Muscle layer of duodenum (tissue), 2 donors: ENCODE results near the gene FAHD1.

Experiments used
- H3K27ac ChIP-seq: one replicate; pipeline ENCODE4 v1.7.0; 2013; ENCODE audit warnings: mild to moderate bottlenecking, low read length
- H3K27me3 ChIP-seq: one replicate; pipeline ENCODE4 v1.7.0; 2013; ENCODE audit warnings: low read depth, mild to moderate bottlenecking, control low read depth, low read length
- H3K36me3 ChIP-seq, 2 donors: one replicate each; pipeline ENCODE4 v1.7.0; 2013; ENCODE audit warnings: low read length in 2 of 2, control low read depth in 1 of 2, mild to moderate bottlenecking in 1 of 2; ENCODE audit not compliant: insufficient read depth in 2 of 2, control insufficient read depth in 1 of 2
- H3K4me1 ChIP-seq, 2 donors: one replicate each; pipeline ENCODE4 v1.7.0; 2013; ENCODE audit warnings: low read length in 2 of 2, mild to moderate bottlenecking in 2 of 2, control low read depth in 1 of 2, moderate library complexity in 1 of 2; ENCODE audit not compliant: insufficient read depth in 2 of 2, control insufficient read depth in 1 of 2
- H3K4me3 ChIP-seq, 2 donors: one replicate each; pipeline ENCODE4 v1.7.0; 2013; ENCODE audit warnings: low read length in 2 of 2, low read depth in 1 of 2, mild to moderate bottlenecking in 1 of 2
- H3K9me3 ChIP-seq, 2 donors: one replicate each; pipeline ENCODE4 v1.7.0; 2013; ENCODE audit warnings: low read length in 2 of 2, control low read depth in 1 of 2, mild to moderate bottlenecking in 1 of 2; ENCODE audit not compliant: control insufficient read depth in 1 of 2
- donor health status: healthy.

The FAHD1 gene

GRCh38 chr16:1819611-1820010 is 7.4 kb upstream of the FAHD1 start:
- Histone ChIP-seq H3K27ac (no peak overlapping the region), H3K9me3 (no peaks in the 10 kb centered on the region), H3K36me3 (peaks cover 17 to 74% of the 10 kb centered on the region in 2 donors), H3K27me3 (no peaks in the 10 kb centered on the region), H3K4me3 (no peak overlapping the region), H3K4me1 (peaks cover 0 to 10% of the 10 kb centered on the region in 2 donors)

GRCh38 chr16:1820096-1820945 is 6.7 kb upstream of the FAHD1 start:
- Histone ChIP-seq H3K4me1 (peaks cover 2 to 17% of the 10 kb centered on the region in 2 donors), H3K27me3 (no peaks in the 10 kb centered on the region), H3K9me3 (no peaks in the 10 kb centered on the region), H3K36me3 (peaks cover 12 to 68% of the 10 kb centered on the region in 2 donors), H3K4me3 (no peak overlapping the region), H3K27ac (no peak overlapping the region)

GRCh38 chr16:1820946-1821290 is 6.1 kb upstream of the FAHD1 start:
- H3K36me3 ChIP-seq, result peaks cover 11 to 65% of the 10 kb centered on the region in 2 donors
- no peaks in the 10 kb centered on the region for H3K9me3 ChIP-seq
- H3K4me1 ChIP-seq, result peaks cover 3 to 23% of the 10 kb centered on the region in 2 donors
- no peak overlapping the region for H3K27ac ChIP-seq
- H3K4me3 ChIP-seq, result no peak overlapping the region
- no peaks in the 10 kb centered on the region for H3K27me3 ChIP-seq

- H3K9me3 ChIP-seq, result no peaks in the 10 kb centered on the region
- H3K4me3 ChIP-seq, result no peak overlapping the region
- peaks cover 4 to 55% of the 10 kb centered on the region in 2 donors for H3K36me3 ChIP-seq
- peaks cover 3 to 23% of the 10 kb centered on the region in 2 donors for H3K4me1 ChIP-seq
- no peaks in the 10 kb centered on the region for H3K27me3 ChIP-seq
- H3K27ac ChIP-seq, result no peak overlapping the region
These were observed 5.0 kb upstream of the FAHD1 start for GRCh38 chr16:1821861-1822611.

- Histone ChIP-seq H3K9me3 (no peaks in the 10 kb centered on the region), H3K4me3 (no peak overlapping the region), H3K27ac (no peak overlapping the region), H3K4me1 (peaks cover 3 to 26% of the 10 kb centered on the region in 2 donors), H3K36me3 (peaks cover 4 to 47% of the 10 kb centered on the region in 2 donors), H3K27me3 (no peaks in the 10 kb centered on the region)
These were observed 4.2 kb upstream of the FAHD1 start for GRCh38 chr16:1822801-1823200.

- Histone ChIP-seq H3K4me3 (no peak overlapping the region), H3K27ac (no peak overlapping the region), H3K9me3 (no peaks in the 10 kb centered on the region), H3K27me3 (no peaks in the 10 kb centered on the region), H3K36me3 (peaks cover 4 to 38% of the 10 kb centered on the region in 2 donors), H3K4me1 (peaks cover 11 to 37% of the 10 kb centered on the region in 2 donors)
These were observed 3.2 kb upstream of the FAHD1 start for GRCh38 chr16:1823821-1824220.

- no peaks in the 10 kb centered on the region for H3K9me3 ChIP-seq
- peaks cover 17 to 52% of the 10 kb centered on the region in 2 donors for H3K4me1 ChIP-seq
- no peaks in the 10 kb centered on the region for H3K27me3 ChIP-seq
- no peak overlapping the region for H3K27ac ChIP-seq
- H3K36me3 ChIP-seq, result peaks cover 4 to 23% of the 10 kb centered on the region in 2 donors
- H3K4me3 ChIP-seq, result peak overlapping the region; percentile 64 to 65
These were observed 1.6 kb upstream of the FAHD1 start for GRCh38 chr16:1825381-1825863.

GRCh38 chr16:1825864-1826690 is 929 bp upstream of the FAHD1 start:
- Histone ChIP-seq H3K4me3 (peak overlapping the region; percentile 64 to 99), H3K27ac (no peak overlapping the region), H3K9me3 (no peaks in the 10 kb centered on the region), H3K4me1 (peaks cover 18 to 52% of the 10 kb centered on the region in 2 donors), H3K36me3 (peaks cover 4 to 23% of the 10 kb centered on the region in 2 donors), H3K27me3 (no peaks in the 10 kb centered on the region)

- peaks cover 18 to 49% of the 10 kb centered on the region in 2 donors for H3K4me1 ChIP-seq
- H3K4me3 ChIP-seq, result peak overlapping the region; percentile 52 to 99
These were observed 1.8 kb downstream of the FAHD1 start for GRCh38 chr16:1828645-1829410.

GRCh38 chr16:1830213-1830612 is 3.2 kb downstream of the FAHD1 start:
- Histone ChIP-seq H3K4me3 (no peak overlapping the region), H3K36me3 (peaks cover 0 to 19% of the 10 kb centered on the region in 2 donors), H3K4me1 (peaks cover 17 to 35% of the 10 kb centered on the region in 2 donors), H3K27ac (no peak overlapping the region), H3K27me3 (no peaks in the 10 kb centered on the region), H3K9me3 (no peaks in the 10 kb centered on the region)

More at GRCh38 chr16:1828645-1829410, 1.8 kb downstream of the FAHD1 start:
- Histone ChIP-seq H3K27ac (peak overlapping the region; percentile 62), H3K27me3 (no peaks in the 10 kb centered on the region), H3K9me3 (no peaks in the 10 kb centered on the region), H3K36me3 (peaks cover 0 to 19% of the 10 kb centered on the region in 2 donors)
